Limb (tissue), 2 donors: Measurements from ENCODE around the gene MOB1A.
"Not testable (repeated sequence)": the region's sequence is repeated elsewhere in the genome, so short reads cannot be mapped to it uniquely, and the experiment has no call there.

Experiments
- DNase-seq, 2 donors: peaks; one replicate each; pipeline ENCODE4 v3.0.0-alpha.2; 2016; ENCODE audit errors: extremely low spot score in 2 of 2

The MOB1A gene

DNA sequence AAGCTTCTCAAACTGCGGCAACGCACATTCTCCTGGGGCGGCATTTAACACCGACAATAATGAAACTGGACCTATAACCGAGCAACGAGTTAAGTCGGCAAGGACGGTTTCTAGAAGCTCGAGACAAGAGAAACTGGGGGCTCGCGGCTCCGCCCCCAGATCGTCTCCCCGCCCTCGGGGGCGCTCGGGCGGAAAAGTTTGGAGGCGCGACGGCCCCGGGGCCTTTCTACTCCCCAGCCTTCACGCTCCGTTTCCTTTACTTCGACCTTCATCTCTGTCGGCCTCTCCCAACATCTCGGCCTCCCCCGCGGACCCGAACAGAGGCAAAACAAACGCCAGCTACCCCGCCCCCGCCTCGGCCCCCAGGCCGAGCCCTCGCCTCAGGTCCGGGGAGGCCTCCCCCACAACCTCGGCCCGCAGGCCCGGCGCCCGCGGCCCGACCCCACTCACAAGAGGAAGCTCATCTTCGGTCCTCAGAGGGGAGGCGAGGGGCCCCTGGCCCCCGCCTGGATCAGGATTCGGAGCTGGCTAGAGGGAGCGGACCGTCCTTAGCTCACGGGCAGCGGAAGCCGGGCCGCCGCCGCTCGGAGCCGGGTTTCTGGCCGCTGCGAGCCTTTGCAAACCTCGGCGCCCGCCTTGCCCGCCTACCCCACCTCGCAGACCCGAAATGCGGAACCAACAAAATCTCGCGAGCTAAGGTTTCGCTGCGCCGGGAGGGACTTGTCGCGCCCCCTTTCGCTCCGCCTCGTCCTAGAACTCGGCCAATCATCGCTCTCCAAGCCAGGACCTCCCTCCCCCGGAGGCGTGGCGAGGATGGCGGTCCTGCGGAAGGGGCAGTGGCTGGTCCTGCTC, at the start of gene MOB1A:
TSS of gene MOB1A (minus strand) at position 669 of the 852 bp plus-strand sequence. CDS start at position 464, 205 bp downstream.
- DNase-seq: peak; percentile 98

DNA sequence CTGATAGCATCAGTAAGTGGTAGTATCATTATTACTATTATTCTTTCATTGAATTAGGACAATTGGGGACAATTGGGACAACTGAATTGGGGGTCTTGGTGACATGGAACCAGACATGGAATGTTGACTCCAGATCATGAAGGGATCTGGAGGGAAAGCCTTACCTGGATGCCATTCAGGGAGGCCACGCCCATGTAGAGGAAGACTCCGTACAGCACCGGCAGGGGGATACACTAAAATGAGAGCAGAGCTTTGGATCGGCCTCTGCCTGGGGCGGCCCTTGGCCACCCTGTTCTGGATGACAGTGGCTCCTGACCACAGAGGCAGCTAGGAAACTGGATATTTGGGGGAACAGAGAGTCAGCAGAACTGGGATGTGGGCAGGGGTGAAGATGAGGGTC, 49.0 kb upstream of the MOB1A start:
- no peak for DNase-seq

DNA sequence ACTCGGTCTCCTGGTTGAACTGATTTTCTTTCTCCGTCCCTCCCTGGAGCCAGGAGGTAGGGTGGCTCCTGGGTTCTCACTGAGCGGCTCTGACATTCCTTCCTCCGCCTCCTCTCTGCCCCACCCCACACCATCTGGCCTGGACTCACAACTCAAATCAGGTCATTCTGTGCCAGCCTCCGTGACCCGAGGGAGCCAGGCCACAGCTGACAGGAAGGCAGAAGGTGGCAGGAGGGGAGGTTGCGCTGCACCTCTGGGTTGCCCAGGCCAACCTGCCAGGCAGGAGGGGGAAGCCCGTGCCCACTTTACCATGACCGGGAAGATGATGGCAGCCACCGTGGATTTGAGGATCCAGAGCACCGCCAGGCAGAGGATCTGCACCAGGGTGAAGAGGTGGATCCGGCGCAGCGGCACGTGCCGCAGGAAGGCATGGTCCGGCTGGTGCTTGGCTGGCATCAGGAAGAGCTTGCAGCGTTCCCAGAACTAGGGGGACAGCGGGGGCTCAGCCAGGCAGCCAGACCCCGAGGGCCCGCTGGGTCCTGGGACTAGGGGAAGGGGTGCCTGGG, 48.1 kb upstream of the MOB1A start:
- DNase-seq: no peak

DNA sequence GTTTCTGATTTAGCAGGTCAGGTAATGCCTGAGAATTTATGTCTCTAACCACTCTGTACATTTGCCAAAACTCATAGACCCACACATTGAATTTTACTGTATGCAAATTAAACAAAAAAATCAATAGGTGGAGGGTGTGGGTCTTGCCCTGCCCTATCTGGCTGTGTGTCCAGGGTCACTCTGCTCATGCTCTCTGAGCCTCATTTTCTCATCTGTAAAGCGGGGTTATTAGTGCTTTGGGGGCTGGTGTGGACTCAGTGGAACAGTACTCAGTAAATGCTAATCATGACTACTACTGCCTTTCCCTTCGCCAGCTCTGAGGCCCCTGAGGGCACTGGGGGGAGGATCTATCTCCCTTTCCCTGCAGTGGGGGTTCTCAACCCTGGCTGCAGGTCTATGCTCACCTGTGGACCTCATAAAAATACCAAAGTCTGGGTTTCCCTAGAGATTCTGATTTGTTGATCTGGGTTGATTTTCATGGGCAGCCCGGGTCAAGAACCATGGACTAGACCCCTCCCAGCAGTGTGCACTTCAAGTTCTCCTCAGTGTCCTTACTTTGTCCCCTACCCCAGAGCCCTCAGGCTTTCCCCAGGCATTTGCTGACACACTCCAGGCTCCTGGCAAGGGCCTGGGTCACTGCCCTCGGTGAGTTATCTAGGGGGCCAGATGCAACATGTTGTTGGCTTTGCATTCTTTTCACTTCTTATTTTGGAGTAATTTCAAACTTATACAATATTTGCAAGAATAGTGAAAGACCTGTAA, 47.2 kb upstream of the MOB1A start:
- no peak for DNase-seq

DNA sequence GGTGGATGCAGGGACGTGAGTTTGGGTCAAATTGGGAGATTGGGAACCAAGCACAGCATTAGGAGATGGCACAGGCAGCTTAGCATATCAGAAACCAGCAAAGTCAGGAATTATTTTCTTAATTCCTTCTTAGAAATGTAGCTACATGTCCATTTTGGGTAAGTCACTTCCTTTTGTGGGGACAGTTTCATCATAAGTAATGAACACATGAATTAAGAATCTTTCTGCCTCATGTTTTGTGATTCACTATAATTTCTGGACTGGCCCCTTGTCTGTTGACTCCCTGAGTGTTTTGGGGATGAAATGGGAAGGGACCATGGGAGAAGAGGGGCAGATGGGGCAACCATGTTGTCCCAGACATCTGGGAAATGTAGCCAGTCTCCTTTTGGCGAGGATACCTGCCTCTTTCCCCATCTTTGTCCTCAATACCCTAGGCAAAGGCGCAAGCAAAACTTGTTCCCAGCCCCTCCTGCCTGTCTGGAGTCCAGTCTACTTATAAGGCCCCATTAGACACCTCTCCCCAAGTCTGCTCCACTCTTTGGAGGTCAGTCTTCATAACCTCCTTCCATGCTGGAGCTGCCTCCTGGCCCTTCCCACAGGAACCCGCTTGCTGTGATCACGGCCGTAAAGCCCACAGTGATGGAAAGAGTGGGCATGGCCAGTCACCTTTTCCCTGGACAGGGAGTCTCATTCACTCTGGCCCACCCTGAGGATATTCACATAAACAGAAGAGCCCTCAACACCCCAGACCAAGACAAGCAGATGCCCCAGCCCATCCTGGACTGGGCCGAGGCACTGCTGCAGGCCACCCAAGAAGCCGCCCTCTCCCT, 45.5 kb upstream of the MOB1A start:
- DNase-seq: no peak

DNA sequence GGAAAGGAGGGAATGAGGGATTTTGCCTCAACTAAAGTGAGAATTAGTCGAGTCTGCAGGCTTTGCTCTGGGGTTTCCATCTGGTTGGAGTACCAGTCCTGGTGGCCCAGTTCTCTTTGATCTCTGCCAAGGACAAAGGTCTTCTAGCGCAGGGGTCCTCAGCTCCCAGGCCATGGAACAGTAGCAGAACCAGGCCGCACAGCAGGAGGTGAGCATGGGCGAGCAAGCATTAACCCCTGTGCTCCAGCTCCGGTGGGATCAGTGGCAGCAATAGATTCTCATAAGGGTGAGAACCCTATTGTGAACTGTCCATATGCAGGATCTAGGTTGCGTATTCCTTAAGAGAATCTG, 43.6 kb upstream of the MOB1A start:
- no peak for DNase-seq

DNA sequence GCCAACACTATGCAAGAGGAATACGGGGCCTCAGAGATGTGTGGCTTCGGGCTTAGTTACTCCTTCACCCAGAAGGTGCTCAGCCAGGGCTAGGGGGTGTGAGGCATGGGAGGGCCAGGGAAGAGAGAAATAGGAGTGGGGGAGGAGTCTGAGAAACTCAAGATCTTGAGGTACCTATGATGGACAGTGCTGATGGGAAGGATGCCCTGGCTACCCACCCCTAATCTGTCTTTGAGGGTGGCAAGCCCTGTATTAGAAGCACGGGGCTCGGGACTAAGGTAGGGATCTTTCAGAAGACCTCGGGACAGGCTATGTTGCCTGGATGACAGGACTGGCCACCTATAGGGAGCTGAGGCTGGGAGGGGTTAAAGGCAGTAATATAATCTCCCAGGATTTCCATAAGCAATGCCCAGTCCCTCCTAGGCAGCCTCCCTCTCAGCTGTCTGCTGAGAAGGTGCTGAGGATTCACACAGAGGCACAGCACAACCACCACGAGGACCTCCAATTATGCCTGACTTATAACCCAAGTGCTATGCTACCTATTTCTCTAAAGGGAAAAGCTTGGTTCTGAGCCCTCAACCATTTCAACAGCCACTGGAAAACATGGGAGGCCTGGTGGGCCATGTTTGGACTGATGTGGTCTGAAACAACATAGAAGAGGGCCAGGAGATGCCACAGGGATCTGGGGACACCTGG, 43.1 kb upstream of the MOB1A start:
- DNase-seq: no peak

DNA sequence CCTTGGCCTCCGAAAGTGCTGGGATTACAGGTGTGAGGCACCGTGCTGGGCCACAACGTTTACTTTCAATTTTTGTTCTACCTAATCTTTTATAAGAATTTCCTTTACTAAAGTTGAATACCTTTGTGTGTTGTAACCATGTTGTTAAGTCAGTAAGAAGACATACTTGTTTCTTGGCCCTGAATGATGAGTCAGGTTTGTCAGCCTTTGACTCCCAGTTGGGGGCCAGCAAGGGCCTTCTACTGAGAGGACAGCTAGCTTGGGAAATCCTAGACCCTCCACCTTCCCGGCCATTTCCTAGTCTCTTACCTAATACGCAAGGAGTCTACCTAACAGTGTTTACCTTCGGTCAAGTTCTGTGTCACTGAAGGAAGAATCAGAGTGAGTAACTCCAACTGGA, 42.4 kb upstream of the MOB1A start:
- DNase-seq: no peak

DNA sequence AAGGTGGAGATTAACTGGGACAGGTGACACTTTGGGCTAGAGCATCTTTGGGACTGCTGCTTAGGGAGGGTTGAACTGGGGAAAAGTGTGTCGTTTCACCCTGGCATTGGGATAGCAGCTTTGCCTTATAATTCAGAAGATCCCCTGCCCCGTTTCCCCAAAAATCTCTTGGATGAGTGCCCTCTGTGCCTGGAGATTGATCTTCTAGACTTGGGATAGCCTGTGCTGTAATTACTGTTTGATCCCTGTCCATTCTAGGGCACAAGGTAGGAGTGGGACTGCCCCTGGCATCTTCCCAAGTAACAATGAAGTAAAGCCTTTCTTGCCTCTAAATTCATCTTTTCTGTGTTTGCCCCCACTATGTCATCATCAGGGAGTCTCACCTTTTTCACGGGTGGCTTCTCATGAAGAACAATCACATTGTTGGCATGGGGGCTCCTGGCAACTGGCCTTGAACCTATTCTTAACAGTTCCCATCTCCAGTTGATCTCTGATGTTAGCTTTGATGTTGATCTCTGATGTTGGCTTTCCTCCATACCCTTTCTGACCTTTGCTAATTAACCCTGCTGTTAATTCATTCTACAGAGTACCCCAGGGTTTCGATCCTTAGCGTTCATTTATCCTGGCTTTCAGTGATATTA, 41.3 kb upstream of the MOB1A start:
- no peak for DNase-seq

DNA sequence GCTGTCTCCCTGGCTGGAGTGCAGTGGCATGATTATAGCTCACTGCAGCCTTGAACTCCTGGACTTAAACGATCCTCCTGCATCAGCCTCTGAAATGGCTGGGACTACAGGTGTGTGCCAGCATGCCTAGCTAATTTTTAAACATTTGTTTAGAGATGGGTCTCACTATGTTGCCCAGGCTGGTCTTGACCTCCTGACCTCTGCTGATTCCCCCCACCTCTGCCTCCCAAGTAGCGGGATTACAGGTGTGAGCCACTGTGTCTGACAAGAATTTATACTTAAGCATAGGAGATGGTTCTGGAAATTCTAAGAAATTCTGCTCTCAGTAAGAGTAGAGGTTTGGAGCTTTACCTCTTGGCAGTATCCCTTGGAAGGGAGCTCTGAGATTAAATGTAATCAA, 38.0 kb upstream of the MOB1A start:
- DNase-seq: no peak

DNA sequence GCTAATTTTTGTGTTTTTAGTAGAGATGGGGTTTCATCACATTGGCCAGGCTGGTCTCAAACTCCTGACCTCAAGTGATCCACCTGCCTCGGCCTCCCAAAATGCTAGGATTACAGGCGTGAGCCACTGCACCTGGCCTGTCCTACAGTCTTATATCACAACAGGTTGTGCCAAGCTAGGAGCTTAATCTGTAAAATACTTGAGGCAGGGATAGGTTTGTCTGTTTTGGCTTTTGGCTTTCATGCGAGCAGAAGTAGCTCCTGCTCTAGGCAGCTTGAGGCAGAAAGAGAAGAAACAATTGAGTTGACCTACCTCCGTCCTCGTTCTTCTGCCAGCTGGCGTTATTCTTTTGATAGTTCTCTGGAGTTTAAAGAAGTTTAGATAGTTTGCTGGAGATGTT, 37.1 kb upstream of the MOB1A start:
- DNase-seq: not testable (repeated sequence)

DNA sequence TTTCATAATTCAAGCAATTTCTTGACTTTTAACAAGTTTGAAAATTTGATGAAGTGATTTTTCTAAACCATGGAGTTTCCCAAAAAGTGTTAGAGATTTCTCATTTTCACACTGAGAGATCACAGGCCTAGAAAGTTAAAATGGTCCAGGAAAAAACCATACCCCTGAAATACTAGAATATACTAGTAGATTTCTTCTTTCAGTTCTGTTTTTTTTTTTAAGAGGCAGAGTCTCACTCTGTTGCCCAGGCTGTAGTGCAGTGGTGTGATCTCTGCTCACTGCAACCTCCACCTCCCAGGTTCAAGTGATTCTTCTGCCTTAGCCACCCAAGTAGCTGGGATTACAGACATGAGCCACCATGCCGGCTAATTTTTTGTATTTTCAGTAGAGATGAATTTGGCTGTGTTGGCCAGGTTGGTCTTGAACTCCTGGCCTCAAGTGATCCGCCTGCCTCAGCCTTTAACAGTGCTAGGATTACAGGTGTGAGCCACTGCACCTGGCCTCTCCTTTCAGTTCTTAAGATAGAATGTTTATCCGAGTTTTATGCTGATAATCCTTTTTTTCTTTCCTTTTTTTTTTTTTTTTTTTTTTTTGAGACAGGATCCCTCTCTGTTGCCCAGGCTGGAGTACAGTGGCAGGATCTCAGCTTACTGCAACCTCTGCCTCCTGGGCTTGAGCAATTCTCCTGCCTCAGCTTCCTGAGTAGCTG, 34.2 kb upstream of the MOB1A start:
- no peak for DNase-seq

DNA sequence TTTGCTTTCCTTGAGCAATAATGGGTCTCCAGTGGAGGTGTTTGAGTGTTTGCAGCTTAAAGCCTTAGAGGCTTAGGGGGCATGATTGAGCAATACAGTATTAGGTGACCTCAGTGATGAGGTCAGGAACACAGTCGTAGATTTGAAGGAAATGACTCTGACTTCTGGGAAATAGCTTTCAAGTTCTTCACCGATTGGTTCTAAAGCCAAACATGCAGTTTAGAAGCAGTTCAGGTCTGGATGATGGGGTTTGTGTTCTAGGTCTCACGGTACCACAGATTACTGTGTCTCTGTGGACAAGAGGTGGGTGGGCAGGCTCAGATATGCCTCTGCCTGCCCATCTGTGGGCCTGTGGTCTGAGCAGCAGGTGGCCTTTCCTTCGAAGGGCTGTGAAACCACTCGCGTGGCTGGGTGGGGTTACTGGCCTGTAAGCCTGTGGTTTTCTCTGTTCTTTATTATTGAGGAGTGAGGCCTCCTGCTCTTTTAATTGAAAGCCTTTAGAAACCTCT, 27.6 kb upstream of the MOB1A start:
- no peak for DNase-seq

DNA sequence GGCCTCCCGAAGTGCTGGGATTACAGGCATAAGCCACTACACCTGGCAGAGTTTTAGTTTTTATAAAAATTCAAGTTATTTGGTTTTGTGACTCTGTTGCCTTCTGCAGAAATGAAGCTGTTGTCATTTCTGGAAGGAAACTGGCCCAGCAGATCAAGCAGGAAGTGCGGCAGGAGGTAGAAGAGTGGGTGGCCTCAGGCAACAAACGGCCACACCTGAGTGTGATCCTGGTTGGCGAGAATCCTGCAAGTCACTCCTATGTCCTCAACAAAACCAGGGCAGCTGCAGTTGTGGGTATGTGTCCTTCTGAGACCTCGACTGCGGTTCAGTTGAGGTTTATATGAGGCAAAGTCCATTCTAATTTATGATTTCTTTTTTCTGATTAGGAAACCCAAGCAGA, 26.9 kb upstream of the MOB1A start:
- no peak for DNase-seq

DNA sequence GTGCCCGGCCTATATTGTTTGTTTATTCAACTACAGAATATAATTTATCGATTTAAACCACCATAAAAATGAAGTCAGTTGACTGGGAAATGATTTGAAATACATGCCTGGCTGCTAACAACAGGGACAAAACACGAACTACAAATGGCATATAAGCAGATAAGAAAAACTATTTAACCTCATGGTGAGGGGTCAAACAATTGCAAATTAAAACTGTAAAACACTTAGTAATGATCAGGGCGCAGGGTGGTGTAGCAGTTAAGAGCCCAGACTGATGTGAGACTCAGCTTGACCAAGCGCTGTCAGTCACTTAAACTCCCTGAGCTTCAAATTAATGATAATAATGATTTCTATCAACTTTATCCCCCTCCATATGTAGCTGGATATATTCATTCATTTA, 26.4 kb upstream of the MOB1A start:
- DNase-seq: no peak

DNA sequence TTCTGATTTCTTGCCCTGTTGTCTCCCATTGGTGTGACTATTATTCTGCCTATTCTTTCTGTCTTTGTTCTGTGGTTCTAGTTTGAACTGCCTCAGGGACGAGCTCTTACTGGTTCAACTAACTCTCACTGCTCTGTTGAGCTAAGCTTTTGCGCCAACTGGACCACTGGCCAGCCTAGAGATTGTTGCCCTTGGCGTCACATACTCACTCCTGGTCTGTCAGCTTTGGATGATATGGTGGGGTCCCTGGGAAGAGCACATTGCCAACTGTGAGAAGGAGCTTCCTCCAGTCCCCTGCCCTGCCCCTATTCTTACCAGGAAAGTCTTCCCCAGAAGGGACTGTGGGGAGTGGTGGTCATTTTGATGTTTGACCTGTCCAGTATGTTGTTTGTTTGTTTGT, 25.8 kb upstream of the MOB1A start:
- DNase-seq: no peak

DNA sequence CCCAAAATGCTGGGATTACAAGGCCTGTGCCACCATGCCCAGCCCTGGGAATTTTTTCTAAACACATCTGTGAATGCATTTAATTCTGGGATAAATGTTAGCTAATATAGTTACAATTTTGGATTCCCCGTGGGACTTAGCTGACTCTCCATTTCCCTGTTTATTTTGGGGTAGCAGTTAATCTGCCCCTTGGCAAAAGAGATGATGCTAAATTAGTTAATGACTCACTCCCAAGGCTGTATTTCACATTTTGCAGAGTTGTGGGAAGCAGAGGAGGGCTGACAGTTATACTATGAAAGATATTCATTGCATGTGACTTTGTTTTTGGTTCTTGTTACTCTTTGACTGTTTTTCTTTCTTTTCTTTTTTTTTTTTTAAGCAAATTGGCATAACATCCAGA, 22.9 kb upstream of the MOB1A start:
- DNase-seq: no peak

DNA sequence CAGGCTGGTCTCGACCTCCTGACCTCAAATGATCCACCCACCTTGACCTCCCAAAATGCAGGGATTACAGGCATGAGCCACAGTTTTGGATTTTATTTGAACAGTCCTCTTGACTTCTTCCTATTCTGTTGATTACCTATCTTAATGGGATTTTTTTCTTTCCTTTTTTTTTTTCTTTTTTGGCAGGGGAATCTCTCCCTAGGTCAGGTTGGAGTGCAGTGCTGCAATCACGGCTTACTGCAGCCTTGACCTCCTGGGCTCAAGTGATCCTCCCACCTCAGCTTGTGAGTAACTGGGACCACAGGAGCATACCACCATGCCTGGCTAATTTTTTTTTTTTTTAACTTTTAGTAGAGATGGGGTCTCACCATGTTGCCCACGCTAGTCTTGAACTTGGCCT, 22.5 kb upstream of the MOB1A start:
- no peak for DNase-seq

DNA sequence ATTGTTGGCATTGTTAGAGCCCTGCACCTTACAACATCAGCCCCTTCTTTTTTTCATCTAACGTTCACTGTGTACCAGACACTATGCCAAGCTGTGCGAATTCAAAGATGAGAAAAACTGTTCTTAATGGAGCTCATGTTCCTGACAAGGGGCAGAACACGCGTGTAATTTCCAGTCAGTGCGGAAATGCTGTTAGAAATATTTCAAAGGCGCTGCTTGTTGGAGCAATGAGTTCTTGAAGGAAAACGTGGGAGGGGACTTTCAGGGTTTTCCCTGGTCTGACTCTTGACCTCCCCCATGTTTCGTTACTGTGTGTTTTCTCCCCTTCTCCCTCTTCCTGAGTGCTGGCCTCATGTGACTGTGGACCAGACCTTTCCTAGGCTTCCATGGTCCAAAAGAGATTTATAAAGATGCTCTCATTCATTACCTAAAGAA, 21.2 kb upstream of the MOB1A start:
- DNase-seq: no peak

DNA sequence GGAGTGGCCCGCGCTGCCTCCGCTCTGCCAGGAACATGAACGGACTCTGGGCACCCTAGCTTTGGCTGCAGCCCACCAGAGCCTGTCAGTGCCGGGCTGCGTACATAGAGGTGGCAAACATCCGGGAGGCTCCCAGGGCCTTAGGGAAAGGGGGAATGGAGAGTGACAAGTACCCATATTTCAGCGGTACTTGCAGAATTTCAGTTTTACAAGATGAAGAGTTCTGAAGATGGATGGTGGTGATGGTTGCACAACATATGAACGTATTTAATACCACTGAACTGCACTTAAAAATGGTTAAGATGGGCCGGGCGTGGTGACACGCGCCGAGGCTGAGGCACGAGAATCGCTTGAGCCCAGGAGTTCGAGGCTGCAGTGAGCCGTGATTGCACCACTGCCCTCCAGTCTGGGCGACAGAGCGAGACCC, 20.6 kb upstream of the MOB1A start:
- no peak for DNase-seq
